SK-N-SH treated with all-trans-retinoic acid at 6 μM for 48 hours (cell line): Measurements from ENCODE around the gene TRIM31.

Experiments
- ATAC-seq: fragments of 200-7000 bp; cut with Tn5 transposase; 3 replicates; pipeline ENCODE4 v1.9.1; 2020; ENCODE audit warnings: mild to moderate bottlenecking, moderate library complexity
- ARNTL ChIP-seq: fragments of 450-650 bp; formaldehyde crosslinking; IDR thresholded peaks from 2 replicates; pipeline ENCODE4 v1.5.0; 2020; ENCODE audit warnings: low read depth, mild to moderate bottlenecking, moderate library complexity, borderline replicate concordance
- BACH2 ChIP-seq: fragments of 250-450 bp; sonication (Bioruptor Pico); IDR thresholded peaks from 2 replicates; pipeline ENCODE4 v1.9.0; 2021; ENCODE audit warnings: mild to moderate bottlenecking, borderline replicate concordance
- CSDC2 ChIP-seq: fragments of 250-450 bp; sonication (Bioruptor Pico); IDR thresholded peaks from 2 replicates; pipeline ENCODE4 v1.5.0; 2020; ENCODE audit warnings: mild to moderate bottlenecking, moderate library complexity
- ESRRG ChIP-seq: fragments of 250-450 bp; sonication (Bioruptor Pico); IDR thresholded peaks from 2 replicates; pipeline ENCODE4 v1.6.1; 2021; ENCODE audit warnings: mild to moderate bottlenecking
- GLIS3 ChIP-seq: fragments of 250-450 bp; sonication (Bioruptor Pico); IDR thresholded peaks from 2 replicates; pipeline ENCODE4 v1.5.0; 2020; ENCODE audit warnings: mild to moderate bottlenecking, moderate library complexity
- ISL1 ChIP-seq: fragments of 250-450 bp; sonication (Bioruptor Pico); IDR thresholded peaks from 2 replicates; pipeline ENCODE4 v2.1.2; 2022; ENCODE audit warnings: mild to moderate bottlenecking, moderate library complexity
- OSR1 ChIP-seq: fragments of 250-450 bp; sonication (Bioruptor Pico); IDR thresholded peaks from 2 replicates; pipeline ENCODE4 v1.8.0; 2022; ENCODE audit warnings: moderate library complexity, mild to moderate bottlenecking, inconsistent platforms
- PPARA ChIP-seq: fragments of 250-450 bp; sonication (Bioruptor Pico); IDR thresholded peaks from 2 replicates; pipeline ENCODE4 v1.5.0; 2020; ENCODE audit warnings: mild to moderate bottlenecking, borderline replicate concordance
- RARB ChIP-seq: fragments of 250-450 bp; sonication (Bioruptor Pico); IDR thresholded peaks from 2 replicates; pipeline ENCODE4 v1.8.0; 2021; ENCODE audit warnings: mild to moderate bottlenecking, moderate library complexity
- SNAI2 ChIP-seq: fragments of 250-450 bp; sonication (Bioruptor Pico); IDR thresholded peaks from 2 replicates; pipeline ENCODE4 v1.5.0; 2020; ENCODE audit warnings: mild to moderate bottlenecking, moderate library complexity
- TCF4 ChIP-seq: fragments of 250-450 bp; sonication (Bioruptor Pico); IDR thresholded peaks from 2 replicates; pipeline ENCODE4 v1.8.0; 2021; ENCODE audit warnings: mild to moderate bottlenecking, moderate library complexity, borderline replicate concordance
- ZC3H10 ChIP-seq: fragments of 250-450 bp; sonication (Bioruptor Pico); IDR thresholded peaks from 2 replicates; pipeline ENCODE4 v1.5.1; 2021; ENCODE audit warnings: mild to moderate bottlenecking, moderate library complexity
- ZFP3 ChIP-seq: fragments of 250-450 bp; sonication (Bioruptor Pico); IDR thresholded peaks from 2 replicates; pipeline ENCODE4 v1.5.0; 2020; ENCODE audit warnings: mild to moderate bottlenecking, moderate library complexity
- ZFP30 ChIP-seq: fragments of 450-650 bp; formaldehyde crosslinking; IDR thresholded peaks from 2 replicates; pipeline ENCODE4 v1.5.0; 2022; ENCODE audit warnings: mild to moderate bottlenecking, moderate library complexity
- ZNF565 ChIP-seq: fragments of 450-650 bp; formaldehyde crosslinking; conservative IDR thresholded peaks from 2 replicates; pipeline ENCODE4 v1.5.0; 2020; ENCODE audit warnings: low read depth, mild to moderate bottlenecking, moderate library complexity
- ZNF70 ChIP-seq: fragments of 450-650 bp; formaldehyde crosslinking; IDR thresholded peaks from 2 replicates; pipeline ENCODE4 v1.5.0; 2020; ENCODE audit warnings: mild to moderate bottlenecking, moderate library complexity
- ZNF8 ChIP-seq: fragments of 450-650 bp; formaldehyde crosslinking; IDR thresholded peaks from 2 replicates; pipeline ENCODE4 v1.5.0; 2020; ENCODE audit warnings: mild to moderate bottlenecking, moderate library complexity
- TF ChIP-seq, protein P1 (sequence below): fragments of 250-450 bp; sonication (Bioruptor Pico); IDR thresholded peaks from 2 replicates; pipeline ENCODE4 v1.5.1; 2020; ENCODE audit warnings: low read depth, mild to moderate bottlenecking, moderate library complexity
- TF ChIP-seq, protein P2 (sequence below): fragments of 250-450 bp; sonication (Bioruptor Pico); IDR thresholded peaks from 2 replicates; pipeline ENCODE4 v1.8.0; 2020; ENCODE audit warnings: mild to moderate bottlenecking, moderate library complexity, borderline replicate concordance
- TF ChIP-seq, protein P3 (sequence below): fragments of 250-450 bp; sonication (Bioruptor Pico); IDR thresholded peaks from 2 replicates; pipeline ENCODE4 v1.5.1; 2021; ENCODE audit warnings: mild to moderate bottlenecking, moderate library complexity
- TF ChIP-seq, protein P4 (sequence below): fragments of 250-450 bp; sonication (Bioruptor Pico); IDR thresholded peaks from 2 replicates; pipeline ENCODE4 v1.8.0; 2021; ENCODE audit warnings: low read depth, mild to moderate bottlenecking, moderate library complexity, borderline replicate concordance
- TF ChIP-seq, protein P5 (sequence below): fragments of 250-450 bp; sonication (Bioruptor Pico); IDR thresholded peaks from 2 replicates; pipeline ENCODE4 v1.5.0; 2020; ENCODE audit warnings: mild to moderate bottlenecking, moderate library complexity

The TRIM31 gene

DNA sequence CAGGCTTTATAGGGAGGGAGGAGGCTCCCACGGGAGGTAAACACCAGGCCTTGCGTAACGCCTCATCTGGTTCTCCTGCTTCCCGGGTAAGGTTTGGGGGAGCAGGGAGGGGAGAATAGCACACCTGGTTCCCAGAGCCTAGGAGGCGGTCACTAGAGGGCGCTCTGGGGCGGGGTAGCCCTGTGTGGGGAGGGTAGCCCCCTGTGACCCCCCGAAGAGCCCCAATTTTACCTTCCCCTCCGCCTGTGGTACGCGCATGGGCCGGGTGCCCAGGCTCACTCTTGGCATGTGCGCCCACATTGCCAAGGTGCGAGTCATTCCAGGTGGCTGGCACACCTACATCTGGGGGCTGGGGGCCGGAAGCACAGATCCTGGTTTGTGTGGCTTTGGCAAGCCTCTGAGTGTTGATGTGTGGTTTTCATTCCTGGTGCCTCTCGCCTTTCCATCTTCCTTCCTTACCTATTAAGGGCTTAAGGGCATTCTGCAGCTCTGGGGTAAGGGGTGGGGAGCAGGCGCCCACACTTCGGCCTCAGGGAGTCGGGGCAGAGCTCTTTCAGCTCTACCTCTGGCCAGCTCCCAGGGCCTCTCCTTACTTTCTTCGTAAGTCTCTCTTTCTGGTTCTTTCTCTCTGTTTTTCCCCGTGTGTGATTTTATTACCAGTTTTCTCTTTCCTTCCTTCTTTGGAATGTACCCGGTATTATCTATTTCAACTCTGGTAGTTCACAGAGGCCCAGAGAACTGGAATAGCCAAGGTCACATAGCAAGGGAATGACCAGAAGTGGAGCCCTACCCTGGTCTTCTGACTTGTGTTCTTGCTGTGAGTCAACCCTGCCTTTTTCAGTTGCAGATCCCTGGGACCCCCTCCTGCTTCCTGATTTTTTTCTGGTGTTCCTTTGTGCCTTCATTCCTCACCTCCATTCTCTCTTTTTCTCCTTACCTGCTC, 36.8 kb downstream of the TRIM31 start:
- ATAC-seq, result no peak
- no peak for TF ChIP-seq BACH2 (CRISPR knock-in tag)
- TF ChIP-seq ZFP3 (CRISPR knock-in tag), result no peak
- TF ChIP-seq, protein P1, sequence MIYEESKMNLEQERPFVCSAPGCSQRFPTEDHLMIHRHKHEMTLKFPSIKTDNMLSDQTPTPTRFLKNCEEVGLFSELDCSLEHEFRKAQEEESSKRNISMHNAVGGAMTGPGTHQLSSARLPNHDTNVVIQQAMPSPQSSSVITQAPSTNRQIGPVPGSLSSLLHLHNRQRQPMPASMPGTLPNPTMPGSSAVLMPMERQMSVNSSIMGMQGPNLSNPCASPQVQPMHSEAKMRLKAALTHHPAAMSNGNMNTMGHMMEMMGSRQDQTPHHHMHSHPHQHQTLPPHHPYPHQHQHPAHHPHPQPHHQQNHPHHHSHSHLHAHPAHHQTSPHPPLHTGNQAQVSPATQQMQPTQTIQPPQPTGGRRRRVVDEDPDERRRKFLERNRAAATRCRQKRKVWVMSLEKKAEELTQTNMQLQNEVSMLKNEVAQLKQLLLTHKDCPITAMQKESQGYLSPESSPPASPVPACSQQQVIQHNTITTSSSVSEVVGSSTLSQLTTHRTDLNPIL (CRISPR knock-in tag), result no peak
- no peak for TF ChIP-seq CSDC2
- no peak for TF ChIP-seq ZFP30 (CRISPR knock-in tag)
- TF ChIP-seq RARB (CRISPR knock-in tag), result no peak
- TF ChIP-seq ISL1 (CRISPR knock-in tag), result no peak
- TF ChIP-seq ZNF565 (CRISPR knock-in tag), result no peak
- TF ChIP-seq, protein P2, sequence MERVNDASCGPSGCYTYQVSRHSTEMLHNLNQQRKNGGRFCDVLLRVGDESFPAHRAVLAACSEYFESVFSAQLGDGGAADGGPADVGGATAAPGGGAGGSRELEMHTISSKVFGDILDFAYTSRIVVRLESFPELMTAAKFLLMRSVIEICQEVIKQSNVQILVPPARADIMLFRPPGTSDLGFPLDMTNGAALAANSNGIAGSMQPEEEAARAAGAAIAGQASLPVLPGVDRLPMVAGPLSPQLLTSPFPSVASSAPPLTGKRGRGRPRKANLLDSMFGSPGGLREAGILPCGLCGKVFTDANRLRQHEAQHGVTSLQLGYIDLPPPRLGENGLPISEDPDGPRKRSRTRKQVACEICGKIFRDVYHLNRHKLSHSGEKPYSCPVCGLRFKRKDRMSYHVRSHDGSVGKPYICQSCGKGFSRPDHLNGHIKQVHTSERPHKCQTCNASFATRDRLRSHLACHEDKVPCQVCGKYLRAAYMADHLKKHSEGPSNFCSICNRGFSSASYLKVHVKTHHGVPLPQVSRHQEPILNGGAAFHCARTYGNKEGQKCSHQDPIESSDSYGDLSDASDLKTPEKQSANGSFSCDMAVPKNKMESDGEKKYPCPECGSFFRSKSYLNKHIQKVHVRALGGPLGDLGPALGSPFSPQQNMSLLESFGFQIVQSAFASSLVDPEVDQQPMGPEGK (CRISPR knock-in tag), result no peak
- TF ChIP-seq, protein P3, sequence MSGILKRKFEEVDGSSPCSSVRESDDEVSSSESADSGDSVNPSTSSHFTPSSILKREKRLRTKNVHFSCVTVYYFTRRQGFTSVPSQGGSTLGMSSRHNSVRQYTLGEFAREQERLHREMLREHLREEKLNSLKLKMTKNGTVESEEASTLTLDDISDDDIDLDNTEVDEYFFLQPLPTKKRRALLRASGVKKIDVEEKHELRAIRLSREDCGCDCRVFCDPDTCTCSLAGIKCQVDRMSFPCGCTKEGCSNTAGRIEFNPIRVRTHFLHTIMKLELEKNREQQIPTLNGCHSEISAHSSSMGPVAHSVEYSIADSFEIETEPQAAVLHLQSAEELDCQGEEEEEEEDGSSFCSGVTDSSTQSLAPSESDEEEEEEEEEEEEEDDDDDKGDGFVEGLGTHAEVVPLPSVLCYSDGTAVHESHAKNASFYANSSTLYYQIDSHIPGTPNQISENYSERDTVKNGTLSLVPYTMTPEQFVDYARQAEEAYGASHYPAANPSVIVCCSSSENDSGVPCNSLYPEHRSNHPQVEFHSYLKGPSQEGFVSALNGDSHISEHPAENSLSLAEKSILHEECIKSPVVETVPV (CRISPR knock-in tag), result no peak
- TF ChIP-seq SNAI2, result no peak
- no peak for TF ChIP-seq TCF4 (CRISPR knock-in tag)
- TF ChIP-seq, protein P4, sequence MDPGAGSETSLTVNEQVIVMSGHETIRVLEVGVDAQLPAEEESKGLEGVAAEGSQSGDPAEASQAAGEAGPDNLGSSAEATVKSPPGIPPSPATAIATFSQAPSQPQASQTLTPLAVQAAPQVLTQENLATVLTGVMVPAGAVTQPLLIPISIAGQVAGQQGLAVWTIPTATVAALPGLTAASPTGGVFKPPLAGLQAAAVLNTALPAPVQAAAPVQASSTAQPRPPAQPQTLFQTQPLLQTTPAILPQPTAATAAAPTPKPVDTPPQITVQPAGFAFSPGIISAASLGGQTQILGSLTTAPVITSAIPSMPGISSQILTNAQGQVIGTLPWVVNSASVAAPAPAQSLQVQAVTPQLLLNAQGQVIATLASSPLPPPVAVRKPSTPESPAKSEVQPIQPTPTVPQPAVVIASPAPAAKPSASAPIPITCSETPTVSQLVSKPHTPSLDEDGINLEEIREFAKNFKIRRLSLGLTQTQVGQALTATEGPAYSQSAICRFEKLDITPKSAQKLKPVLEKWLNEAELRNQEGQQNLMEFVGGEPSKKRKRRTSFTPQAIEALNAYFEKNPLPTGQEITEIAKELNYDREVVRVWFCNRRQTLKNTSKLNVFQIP (CRISPR knock-in tag), result no peak
- no peak for TF ChIP-seq OSR1 (CRISPR knock-in tag)
- TF ChIP-seq GLIS3 (CRISPR knock-in tag), result no peak
- TF ChIP-seq PPARA, result no peak
- no peak for TF ChIP-seq ARNTL (CRISPR knock-in tag)
- TF ChIP-seq ZC3H10 (CRISPR knock-in tag), result no peak
- no peak for TF ChIP-seq ZNF8 (CRISPR knock-in tag)
- TF ChIP-seq ZNF70 (CRISPR knock-in tag), result no peak

DNA sequence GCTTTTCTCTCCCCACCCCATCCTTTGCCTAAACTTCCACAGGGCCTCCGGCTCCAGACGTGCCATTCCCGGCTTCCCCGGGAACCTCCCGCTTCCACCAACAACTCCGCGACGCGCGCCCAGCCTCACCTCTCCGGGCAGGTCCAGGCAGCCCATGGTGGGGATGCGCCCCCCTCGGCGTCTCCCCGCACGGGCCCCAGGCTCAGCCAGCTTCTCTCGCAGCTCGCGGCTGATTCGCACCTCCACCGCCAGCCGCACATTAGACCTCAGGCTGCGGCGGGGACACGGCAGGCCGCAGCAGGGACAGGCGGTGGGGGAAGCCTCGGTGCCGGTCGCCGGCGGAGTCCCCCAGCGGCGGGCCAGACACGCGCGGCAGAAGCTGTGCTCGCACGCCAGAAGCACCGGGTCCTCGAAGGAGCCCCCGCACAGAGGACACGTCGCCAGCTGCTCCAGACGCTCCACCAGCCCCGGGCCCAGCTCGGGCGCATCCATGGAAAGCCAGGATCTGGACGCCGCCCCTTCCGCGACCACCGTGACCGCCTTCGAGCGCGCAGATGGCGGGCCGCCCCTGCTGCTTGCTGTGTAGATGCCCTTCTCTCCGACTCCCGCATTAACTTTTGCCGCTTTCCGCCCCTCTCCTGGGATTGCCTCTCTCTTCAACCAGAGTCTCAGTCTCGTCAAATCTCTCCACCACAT, 37.6 kb downstream of the TRIM31 start, which contains the start of gene RNF39:
TSS of gene RNF39 (minus strand) at position 676 of the 696 bp plus-strand sequence. CDS start at position 492, 184 bp downstream.
- ATAC-seq, result no peak
- TF ChIP-seq, protein P1 (CRISPR knock-in tag), result no peak
- no peak for TF ChIP-seq ISL1 (CRISPR knock-in tag)
- TF ChIP-seq ZFP30 (CRISPR knock-in tag), result no peak
- no peak for TF ChIP-seq ZNF565 (CRISPR knock-in tag)
- TF ChIP-seq ZNF70 (CRISPR knock-in tag), result no peak
- TF ChIP-seq, protein P3 (CRISPR knock-in tag), result no peak
- TF ChIP-seq SNAI2, result no peak
- no peak for TF ChIP-seq RARB (CRISPR knock-in tag)
- no peak for TF ChIP-seq ESRRG
- TF ChIP-seq ZC3H10 (CRISPR knock-in tag), result no peak
- TF ChIP-seq GLIS3 (CRISPR knock-in tag), result no peak
- TF ChIP-seq, protein P4 (CRISPR knock-in tag), result no peak
- no peak for TF ChIP-seq CSDC2
- no peak for TF ChIP-seq TCF4 (CRISPR knock-in tag)
- TF ChIP-seq, protein P5, sequence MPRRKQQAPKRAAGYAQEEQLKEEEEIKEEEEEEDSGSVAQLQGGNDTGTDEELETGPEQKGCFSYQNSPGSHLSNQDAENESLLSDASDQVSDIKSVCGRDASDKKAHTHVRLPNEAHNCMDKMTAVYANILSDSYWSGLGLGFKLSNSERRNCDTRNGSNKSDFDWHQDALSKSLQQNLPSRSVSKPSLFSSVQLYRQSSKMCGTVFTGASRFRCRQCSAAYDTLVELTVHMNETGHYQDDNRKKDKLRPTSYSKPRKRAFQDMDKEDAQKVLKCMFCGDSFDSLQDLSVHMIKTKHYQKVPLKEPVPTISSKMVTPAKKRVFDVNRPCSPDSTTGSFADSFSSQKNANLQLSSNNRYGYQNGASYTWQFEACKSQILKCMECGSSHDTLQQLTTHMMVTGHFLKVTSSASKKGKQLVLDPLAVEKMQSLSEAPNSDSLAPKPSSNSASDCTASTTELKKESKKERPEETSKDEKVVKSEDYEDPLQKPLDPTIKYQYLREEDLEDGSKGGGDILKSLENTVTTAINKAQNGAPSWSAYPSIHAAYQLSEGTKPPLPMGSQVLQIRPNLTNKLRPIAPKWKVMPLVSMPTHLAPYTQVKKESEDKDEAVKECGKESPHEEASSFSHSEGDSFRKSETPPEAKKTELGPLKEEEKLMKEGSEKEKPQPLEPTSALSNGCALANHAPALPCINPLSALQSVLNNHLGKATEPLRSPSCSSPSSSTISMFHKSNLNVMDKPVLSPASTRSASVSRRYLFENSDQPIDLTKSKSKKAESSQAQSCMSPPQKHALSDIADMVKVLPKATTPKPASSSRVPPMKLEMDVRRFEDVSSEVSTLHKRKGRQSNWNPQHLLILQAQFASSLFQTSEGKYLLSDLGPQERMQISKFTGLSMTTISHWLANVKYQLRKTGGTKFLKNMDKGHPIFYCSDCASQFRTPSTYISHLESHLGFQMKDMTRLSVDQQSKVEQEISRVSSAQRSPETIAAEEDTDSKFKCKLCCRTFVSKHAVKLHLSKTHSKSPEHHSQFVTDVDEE (CRISPR knock-in tag), result no peak
